AG09319 (cell line): Measurements from ENCODE around the gene DBT.

Source experiments
- DNase-seq: peaks from one replicate; pipeline ENCODE4 v3.0.0-alpha.2; 2010; ENCODE audit warnings: low read depth; ENCODE audit errors: extremely low read depth
- CTCF ChIP-seq: IDR thresholded peaks from 2 replicates; pipeline ENCODE4 v1.5.1; 2011; ENCODE audit warnings: low read depth, mild to moderate bottlenecking, inconsistent platforms, low read length, moderate library complexity

The DBT gene

GRCh38 chr1:100137602-100138001 lies 112.0 kb downstream of the DBT start:
- DNase-seq = no peak
- no peak for TF ChIP-seq CTCF
